Kidney (tissue), 14 donors: ENCODE results near the gene RNF5. TPM values are rescaled to one million over a fixed set of nuclear protein-coding genes. Genes with fewer than 3 reads are reported as not detected.

ENCODE experiments used
- DNase-seq, 5 donors: peaks; one replicate each; pipeline ENCODE4 v3.0.0-alpha.2; 2013 to 2020
- FAIRE-seq: peaks from 2 replicates; lab custom pipeline; 2012; peaks lifted over from hg19 to GRCh38; lab: Jason Lieb, UNC
- H3K27ac ChIP-seq, 2 donors: one replicate each; pipeline ENCODE4 v1.7.0; 2013; ENCODE audit warnings: low read depth in 2 of 2, low read length in 2 of 2, inconsistent platforms in 1 of 2
- H3K27me3 ChIP-seq: one replicate; pipeline ENCODE4 v1.7.1; 2013; ENCODE audit warnings: low read length, inconsistent platforms; ENCODE audit not compliant: control insufficient read depth, insufficient read depth
- H3K36me3 ChIP-seq, 3 donors: one replicate each; pipeline versions ENCODE4 v1.7.0 to v1.7.1; 2013; ENCODE audit warnings: low read length in 3 of 3, control low read depth in 1 of 3, inconsistent platforms in 1 of 3; ENCODE audit not compliant: insufficient read depth in 3 of 3, control insufficient read depth in 2 of 3
- H3K4me1 ChIP-seq, 3 donors: one replicate each; pipeline versions ENCODE4 v1.7.0 to v1.7.1; 2013; ENCODE audit warnings: low read length in 3 of 3, inconsistent platforms in 1 of 3, low read depth in 1 of 3; ENCODE audit not compliant: control insufficient read depth in 2 of 3, insufficient read depth in 2 of 3
- H3K4me3 ChIP-seq, 3 donors: one replicate each; pipeline versions ENCODE4 v1.7.0 to v1.8.1; 2013; ENCODE audit warnings: low read length in 3 of 3, control low read depth in 1 of 3, inconsistent platforms in 1 of 3
- H3K9ac ChIP-seq, 3 donors: one replicate each; pipeline versions ENCODE4 v1.7.0 to v1.7.1; 2013; ENCODE audit warnings: low read length in 3 of 3, control low read depth in 1 of 3, inconsistent platforms in 1 of 3
- H3K9me3 ChIP-seq, 3 donors: one replicate each; pipeline versions ENCODE4 v1.7.0 to v1.7.1; 2013; ENCODE audit warnings: low read length in 3 of 3, control low read depth in 1 of 3, inconsistent platforms in 1 of 3; ENCODE audit not compliant: control insufficient read depth in 2 of 3, insufficient read depth in 1 of 3
- CTCF ChIP-seq: IDR thresholded peaks from 3 replicates; pipeline ENCODE4 v1.5.1; 2012; ENCODE audit warnings: mild to moderate bottlenecking, moderate library complexity, borderline replicate concordance; ENCODE audit not compliant: insufficient read depth; ENCODE audit errors: extremely low read depth
- intact Hi-C: fragments of 100-400 bp; cut with DNase I; formaldehyde crosslinking; loops from one replicate; pipeline ENCODE4 v1.11.1; 2022
- polyA plus RNA-seq: library from polyadenylated mRNA; stranded (reverse); fragments of 350-450 nt; fragmentation: Illumina TruSeq; extraction: RNeasy Lipid Tissue Mini Kit (QIAGEN cat#74804); gene quantifications from one replicate; pipeline ENCODE4 v1.2.3, GENCODE V29; 2014; ENCODE audit warnings: low read depth, low replicate concordance; ENCODE audit not compliant: insufficient read depth
- total RNA-seq: library from RNA; stranded (reverse); fragmentation: NEBNext Ultra II Directional; extraction: Animal tissue kit (Norgen Biotek cat#: 25700); gene quantifications from one replicate; pipeline ENCODE4 v1.2.1, GENCODE V29; 2021
- donor health status: control.
- donor health status: control.
- donor health status: control.
- donor health status: control.
- donor health status: control.
- donor health status: DM: yes; HTN: yes; CAD: no.
- donor health status: Normal renal cell carcinoma (clear cell type).

Gene RNF5
- total and polyA plus RNA-seq, 2 donors from 2014 or later = 74.1 to 208 TPM

GRCh38 chr6:32194388-32194787, 16.2 kb downstream of the RNF5 start:
- no peak for FAIRE-seq
- H3K9ac ChIP-seq = no peak overlapping the region
- peak overlapping the region in 1 of 2 donors; percentile 98 for H3K27ac ChIP-seq
- no peaks in the 10 kb centered on the region for H3K27me3 ChIP-seq
- H3K9me3 ChIP-seq = no peaks in the 10 kb centered on the region
- H3K4me1 ChIP-seq = peaks cover 2 to 26% (median 19%) of the 10 kb centered on the region in 3 donors
- TF ChIP-seq CTCF = no peak
- H3K36me3 ChIP-seq = no peaks in the 10 kb centered on the region
- intact Hi-C loops = no loop called here
- peak in 1 of 5 donors; percentile 42 for DNase-seq
- no peak overlapping the region for H3K4me3 ChIP-seq

- peak; percentile 46 for TF ChIP-seq CTCF
- H3K27ac ChIP-seq = peak overlapping the region; percentile 84 to 98
- no peaks in the 10 kb centered on the region for H3K27me3 ChIP-seq
- DNase-seq (peak in 4 of 5 donors; percentile 39 to 78 (median 63)), FAIRE-seq (no peak)
- H3K9ac ChIP-seq = peak overlapping the region; percentile 65 to 94 (median 76)
- peaks cover 2 to 26% (median 19%) of the 10 kb centered on the region in 3 donors for H3K4me1 ChIP-seq
- peak overlapping the region; percentile 57 to 73 (median 63) for H3K4me3 ChIP-seq
- H3K9me3 ChIP-seq = no peaks in the 10 kb centered on the region
- intact Hi-C loops = no loop called here
- no peaks in the 10 kb centered on the region for H3K36me3 ChIP-seq
Observed at GRCh38 chr6:32194825-32195651, 16.8 kb downstream of the RNF5 start.

- intact Hi-C loops = no loop called here
- Histone ChIP-seq H3K4me3 (peak overlapping the region in 1 of 3 donors; percentile 95), H3K36me3 (no peaks in the 10 kb centered on the region), H3K9ac (peak overlapping the region in 1 of 3 donors; percentile 100), H3K4me1 (peaks cover 2 to 26% (median 19%) of the 10 kb centered on the region in 3 donors), H3K27ac (peak overlapping the region; percentile 100), H3K27me3 (no peaks in the 10 kb centered on the region), H3K9me3 (no peaks in the 10 kb centered on the region)
- DNase-seq = peak; percentile 100
- peak; percentile 94 for FAIRE-seq
- TF ChIP-seq CTCF = peak; percentile 2
Observed at GRCh38 chr6:32195652-32195901, 17.4 kb downstream of the RNF5 start.
